Hepatocyte (in vitro differentiated cells): ENCODE results near the gene CCNA1.

Experiments used
- EZH2 ChIP-seq: fragments of 200-600 bp; sonication (generic); IDR thresholded peaks from 2 replicates; pipeline ENCODE4 v1.6.1; 2016; ENCODE audit warnings: antibody characterized with exemption, mild to moderate bottlenecking, borderline replicate concordance
- TF ChIP-seq, protein P1 (sequence below): fragments of 200-600 bp; sonication (generic); IDR thresholded peaks from 2 replicates; pipeline ENCODE4 v1.5.1; 2016; ENCODE audit warnings: antibody characterized with exemption, mild to moderate bottlenecking; ENCODE audit not compliant: poor library complexity

- TF ChIP-seq, protein P1, sequence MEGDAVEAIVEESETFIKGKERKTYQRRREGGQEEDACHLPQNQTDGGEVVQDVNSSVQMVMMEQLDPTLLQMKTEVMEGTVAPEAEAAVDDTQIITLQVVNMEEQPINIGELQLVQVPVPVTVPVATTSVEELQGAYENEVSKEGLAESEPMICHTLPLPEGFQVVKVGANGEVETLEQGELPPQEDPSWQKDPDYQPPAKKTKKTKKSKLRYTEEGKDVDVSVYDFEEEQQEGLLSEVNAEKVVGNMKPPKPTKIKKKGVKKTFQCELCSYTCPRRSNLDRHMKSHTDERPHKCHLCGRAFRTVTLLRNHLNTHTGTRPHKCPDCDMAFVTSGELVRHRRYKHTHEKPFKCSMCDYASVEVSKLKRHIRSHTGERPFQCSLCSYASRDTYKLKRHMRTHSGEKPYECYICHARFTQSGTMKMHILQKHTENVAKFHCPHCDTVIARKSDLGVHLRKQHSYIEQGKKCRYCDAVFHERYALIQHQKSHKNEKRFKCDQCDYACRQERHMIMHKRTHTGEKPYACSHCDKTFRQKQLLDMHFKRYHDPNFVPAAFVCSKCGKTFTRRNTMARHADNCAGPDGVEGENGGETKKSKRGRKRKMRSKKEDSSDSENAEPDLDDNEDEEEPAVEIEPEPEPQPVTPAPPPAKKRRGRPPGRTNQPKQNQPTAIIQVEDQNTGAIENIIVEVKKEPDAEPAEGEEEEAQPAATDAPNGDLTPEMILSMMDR = no peak
- no peak for TF ChIP-seq EZH2
Observed at GRCh38 chr13:36385489-36385888, 46.8 kb upstream of the CCNA1 start.
